Dermis blood vessel endothelial cell (primary cell): ENCODE data around the gene VPS35L. TPM values are rescaled to one million over a fixed set of nuclear protein-coding genes. Genes with fewer than 3 reads are reported as not detected.

Source experiments
- DNase-seq: peaks from one replicate; pipeline ENCODE4 v3.0.0; 2010
- total RNA-seq: library from RNA; depleted of rRNA; stranded (reverse); fragments of >200 nt; gene quantifications from 2 replicates; pipeline ENCODE4 v1.2.3, GENCODE V29; 2014

VPS35L gene
- total RNA-seq, 1 donor from 2014 or later = 36.4 TPM

DNA sequence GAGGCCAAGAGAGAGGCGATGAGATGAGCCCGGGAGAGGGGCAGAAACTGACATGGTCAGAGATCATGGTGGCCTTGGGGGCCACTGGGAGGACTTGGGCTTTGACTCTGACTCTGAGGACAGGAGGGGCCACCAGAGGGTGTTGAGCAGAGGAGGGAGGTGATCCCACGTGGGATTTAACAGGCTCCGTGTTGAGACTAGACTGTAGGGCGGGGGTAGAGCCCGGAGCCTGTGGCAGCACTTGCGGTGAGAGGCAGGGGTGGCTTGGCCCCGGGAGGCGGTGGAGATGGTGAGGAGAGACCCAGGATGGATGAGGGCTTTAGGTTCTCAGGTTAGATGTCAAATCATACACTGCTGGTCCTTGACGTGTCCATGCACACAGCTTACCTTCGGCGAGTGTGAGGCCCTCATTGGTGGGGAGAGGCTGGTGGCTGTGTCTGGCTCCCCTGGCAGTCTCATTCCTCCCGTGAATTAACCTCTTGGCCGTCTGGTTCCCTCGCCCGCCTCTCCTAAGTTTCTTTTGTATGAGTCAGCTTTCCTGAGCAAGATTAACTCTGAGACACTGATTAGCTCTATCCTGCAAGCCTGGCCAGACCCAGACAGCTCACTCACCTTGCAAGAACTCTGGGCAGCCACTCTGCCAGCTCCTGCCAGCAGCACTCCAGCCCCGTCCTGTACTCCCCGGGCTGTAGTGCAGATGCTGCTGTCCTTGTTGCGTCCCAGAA is 39.7 kb downstream of the VPS35L start:
- DNase-seq = peak; percentile 84

DNA sequence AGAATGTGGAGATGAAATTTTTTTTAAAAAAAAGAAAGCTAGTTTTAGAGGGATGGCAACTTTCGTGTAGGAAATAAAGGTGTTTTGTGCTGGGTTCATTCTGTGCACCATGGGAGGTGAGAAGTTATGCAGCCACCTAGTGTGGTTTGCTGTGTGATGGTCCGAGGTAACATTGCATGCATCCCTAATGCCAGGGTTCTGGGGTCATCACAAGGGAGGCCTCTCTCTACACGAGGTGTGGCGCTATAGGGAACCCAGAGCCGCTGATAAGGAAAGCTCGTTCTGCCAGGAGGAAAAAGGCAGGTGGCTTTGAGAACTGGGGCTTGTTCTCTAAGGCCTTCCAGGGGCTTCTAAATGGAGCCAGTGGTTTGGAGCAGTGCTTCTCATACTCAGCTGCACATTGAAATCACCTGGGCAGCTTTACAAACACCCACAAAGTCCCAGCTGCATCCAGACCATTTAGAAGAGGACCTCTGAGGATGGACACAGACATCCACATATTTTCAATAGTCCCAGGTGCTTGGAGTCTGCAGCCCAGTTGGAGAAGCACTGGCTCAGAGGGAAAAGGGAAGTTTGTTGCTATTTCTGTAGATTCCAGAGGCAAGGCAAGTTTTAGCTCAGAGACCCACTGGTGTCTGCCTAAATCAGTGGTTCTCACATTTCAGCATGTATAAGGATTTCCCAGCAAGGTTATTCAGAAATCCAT is 43.5 kb downstream of the VPS35L start:
- no peak for DNase-seq

DNA sequence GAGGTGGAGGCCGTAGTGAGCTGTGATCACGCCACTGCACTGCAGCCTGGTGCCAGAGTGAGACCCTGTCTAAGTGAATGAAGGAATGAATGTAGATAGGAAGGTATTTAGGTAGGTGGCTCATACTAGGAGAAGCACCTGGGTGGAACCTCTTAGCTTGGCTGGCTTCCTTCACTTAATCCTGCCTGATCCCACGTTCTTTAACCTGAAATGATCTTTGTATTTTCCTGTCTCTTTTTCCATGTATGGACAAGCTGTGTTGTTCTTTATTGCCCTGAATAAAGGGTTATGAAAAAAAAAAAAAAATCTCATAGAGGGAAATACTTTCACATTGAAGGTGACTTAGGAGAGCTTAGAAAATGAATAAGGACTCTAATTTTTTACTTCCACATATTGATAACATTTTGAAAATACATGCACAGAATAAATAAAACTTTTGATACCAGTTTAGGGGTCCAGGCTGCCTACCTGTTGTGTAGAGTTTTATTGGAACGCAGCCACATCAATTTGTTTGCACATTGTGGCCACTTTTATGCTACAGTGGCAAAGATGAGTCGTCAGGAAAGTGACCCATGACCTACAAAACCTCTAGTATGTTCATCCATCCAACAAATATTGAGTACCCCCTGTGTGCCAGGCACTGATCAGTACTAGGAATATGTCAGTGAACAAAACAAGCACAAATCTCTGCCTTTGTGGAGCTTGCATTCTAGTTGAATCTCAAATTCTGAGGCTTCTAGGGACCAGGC is 44.6 kb downstream of the VPS35L start:
- no peak for DNase-seq

DNA sequence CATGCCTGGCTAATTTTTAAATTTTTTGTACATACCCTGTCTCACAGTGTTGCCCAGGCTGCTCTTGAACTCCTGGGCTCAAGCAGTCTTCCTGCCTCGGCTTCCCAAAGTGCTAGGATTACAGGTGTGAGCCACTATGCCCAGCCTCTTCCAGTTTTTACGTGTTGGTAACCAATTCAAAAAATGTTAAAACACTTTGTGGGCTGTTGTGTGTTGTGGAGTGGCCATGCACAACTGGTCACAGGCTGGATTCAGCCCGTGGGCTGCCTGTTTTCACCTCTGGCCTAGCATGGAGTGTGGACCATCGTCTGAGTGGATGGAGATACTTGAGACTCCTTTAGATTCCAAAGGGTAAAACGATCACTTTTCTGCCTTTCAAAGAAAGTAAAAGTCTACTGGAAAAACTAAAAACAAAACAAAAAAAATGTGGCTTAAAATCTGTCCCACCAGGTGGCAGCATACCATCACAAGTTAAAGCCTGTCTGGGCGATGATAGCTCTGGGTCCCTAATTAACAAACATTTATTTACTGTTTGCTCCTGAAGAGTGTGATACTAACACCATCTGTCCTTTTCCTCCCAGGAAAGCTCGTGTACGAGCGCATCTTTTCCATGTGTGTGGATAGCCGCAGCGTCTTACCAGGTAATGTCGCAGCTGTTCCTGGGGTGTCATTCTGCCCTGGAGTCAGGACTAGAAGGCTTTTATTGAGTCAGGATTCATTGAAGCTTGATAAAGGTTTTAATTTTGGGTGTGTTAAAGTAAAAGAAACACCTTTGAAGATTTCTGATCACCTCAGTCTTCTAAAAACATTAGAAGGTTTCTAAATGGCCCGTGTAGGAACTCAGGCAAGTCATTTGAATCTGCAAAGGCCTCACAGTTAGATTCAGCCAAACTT is 45.8 kb downstream of the VPS35L start:
- DNase-seq = peak; percentile 78

GRCh38 chr16:19604911-19605310 is 49.4 kb downstream of the VPS35L start:
- DNase-seq = no peak

- no peak for DNase-seq
Measured at GRCh38 chr16:19605701-19606100, 50.2 kb downstream of the VPS35L start.

- DNase-seq = peak; percentile 32
Measured at GRCh38 chr16:19607616-19608280, 52.2 kb downstream of the VPS35L start.

DNA sequence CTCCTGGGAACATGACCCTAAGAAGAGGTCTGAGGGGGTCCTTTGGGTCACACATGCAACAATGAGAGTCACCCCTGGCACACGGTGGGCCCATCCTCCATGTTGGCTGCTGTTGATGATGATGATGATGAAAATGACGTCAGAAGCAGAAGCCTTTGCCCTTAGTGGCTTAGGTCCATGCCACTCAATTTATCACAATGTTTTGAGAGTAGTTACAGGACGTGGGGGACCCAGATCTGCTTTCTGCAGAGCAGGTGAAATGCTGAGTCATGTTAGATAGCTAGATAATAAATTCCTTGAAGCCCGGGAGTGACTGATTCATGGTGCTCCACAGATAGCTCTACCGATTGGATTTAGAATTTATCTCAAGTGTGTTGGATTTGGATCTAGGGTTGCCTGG is 53.9 kb downstream of the VPS35L start:
- no peak for DNase-seq

DNA sequence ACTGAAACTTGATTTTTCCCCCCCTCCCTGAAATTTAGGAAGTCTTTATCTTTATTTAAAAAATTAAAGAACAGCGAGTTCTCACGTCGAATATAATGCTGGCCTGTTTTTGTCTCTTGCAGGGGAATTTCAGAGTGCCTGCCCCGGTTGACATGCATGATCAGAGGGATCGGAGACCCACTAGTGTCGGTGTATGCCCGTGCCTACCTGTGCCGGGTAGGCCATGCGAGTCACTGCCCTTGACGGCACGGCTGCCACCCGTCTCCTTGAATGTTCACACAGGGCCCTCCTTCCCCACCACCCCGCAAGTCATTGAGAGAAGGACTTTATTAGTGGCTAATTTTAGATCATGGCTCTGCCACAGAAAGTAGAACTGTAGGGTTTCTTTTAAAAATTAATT is 54.7 kb downstream of the VPS35L start:
- DNase-seq = no peak

GRCh38 chr16:19613834-19614233 is 58.3 kb downstream of the VPS35L start:
- DNase-seq = no peak

GRCh38 chr16:19616241-19616640 is 60.7 kb downstream of the VPS35L start:
- DNase-seq = no peak

DNA sequence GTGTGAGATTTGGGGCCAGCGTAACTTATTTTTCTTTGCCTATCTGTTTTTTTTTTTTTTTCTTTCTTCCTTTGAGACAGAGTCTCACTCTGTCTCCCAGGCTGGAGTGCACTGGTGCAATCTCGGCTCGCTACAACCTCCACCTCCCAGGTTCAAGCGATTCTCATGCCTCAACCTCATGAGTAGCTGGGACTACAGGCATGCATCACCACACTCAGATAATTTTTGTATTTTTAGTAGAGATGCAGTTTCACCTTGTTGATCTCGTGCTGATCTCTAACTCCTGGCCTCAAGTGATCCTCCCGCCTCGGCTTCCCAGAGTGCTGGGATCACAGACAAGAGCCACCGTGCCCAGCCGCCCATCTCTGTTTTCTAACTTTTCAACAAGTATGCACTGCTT is 63.4 kb downstream of the VPS35L start:
- no peak for DNase-seq

DNA sequence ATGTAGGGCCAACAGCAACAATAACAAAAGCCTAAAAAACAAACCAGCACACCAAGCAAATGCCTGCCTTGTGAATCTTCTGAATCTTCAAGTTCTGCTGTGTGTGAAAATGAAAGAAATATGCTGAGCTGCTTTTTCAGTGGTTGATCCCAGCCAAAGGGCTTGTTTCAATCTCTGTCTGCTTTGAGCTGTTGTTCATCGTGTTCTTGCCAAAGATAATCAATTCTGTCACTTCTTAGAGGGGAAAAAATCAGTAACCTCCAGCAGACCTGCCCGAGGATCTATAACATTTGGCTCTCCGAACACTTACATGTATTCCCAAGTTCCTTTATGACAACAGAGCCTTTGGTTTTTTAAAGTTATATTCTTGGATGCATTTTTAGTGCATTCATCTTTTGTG is 65.9 kb downstream of the VPS35L start:
- no peak for DNase-seq

- DNase-seq = no peak
Measured at GRCh38 chr16:19625039-19625438, 69.5 kb downstream of the VPS35L start.

- DNase-seq = no peak
Measured at GRCh38 chr16:19636436-19637267, 81.1 kb downstream of the VPS35L start.

DNA sequence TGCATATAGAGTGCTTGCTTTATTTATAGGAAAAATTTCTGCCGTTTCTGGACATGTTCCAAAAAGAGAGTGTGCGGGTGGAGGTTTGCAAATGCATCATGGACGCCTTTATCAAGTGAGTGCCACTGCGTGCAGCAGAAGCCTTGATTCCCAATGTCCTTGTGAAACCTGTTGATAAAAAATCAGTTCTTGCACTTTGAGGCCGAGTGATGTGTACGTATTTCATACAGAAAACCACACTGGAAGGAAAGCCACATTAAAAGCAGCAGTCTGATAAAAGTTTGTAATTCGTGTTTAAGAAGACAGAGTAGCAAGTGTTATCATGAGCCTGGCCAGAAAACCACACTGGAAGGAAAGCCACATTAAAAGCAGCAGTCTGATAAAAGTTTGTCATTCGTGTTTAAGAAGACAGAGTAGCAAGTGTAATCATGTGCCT is 84.5 kb downstream of the VPS35L start:
- DNase-seq = no peak

GRCh38 chr16:19642501-19642900 is 87.0 kb downstream of the VPS35L start:
- DNase-seq = no peak

GRCh38 chr16:19644877-19645276 is 89.4 kb downstream of the VPS35L start:
- no peak for DNase-seq

GRCh38 chr16:19645557-19645981 is 90.1 kb downstream of the VPS35L start:
- no peak for DNase-seq

- no peak for DNase-seq
Measured at GRCh38 chr16:19649980-19650379, 94.5 kb downstream of the VPS35L start.

DNA sequence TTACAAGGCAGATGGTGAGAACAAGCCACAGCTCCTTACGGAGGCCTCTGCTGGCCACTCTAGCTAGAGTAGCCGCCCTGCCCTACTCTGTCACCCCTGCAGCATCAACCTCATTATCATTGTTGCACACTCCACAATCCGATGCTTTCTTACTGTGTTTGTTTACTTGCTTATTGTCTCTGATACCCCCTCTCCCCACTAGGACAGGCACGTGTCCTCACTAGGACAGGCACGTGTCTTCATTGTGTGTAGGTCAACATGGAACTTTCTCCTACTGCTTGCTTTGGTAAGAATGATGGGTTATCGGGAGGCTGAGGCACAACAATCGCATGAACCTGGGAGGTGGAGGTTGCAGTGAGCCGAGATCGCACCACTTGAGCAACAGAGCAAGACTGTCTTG is 98.6 kb downstream of the VPS35L start:
- no peak for DNase-seq
